Endothelial cell of umbilical vein (primary cell): Measurements from ENCODE around the gene SSBP3.

Experiments
- CTCF ChIP-seq, 2 donors: IDR thresholded peaks; 1 replicate in 1 of 2; 2 replicates in 1 of 2; pipeline ENCODE4 v1.5.1; 2011; ENCODE audit warnings: low read length in 2 of 2, mild to moderate bottlenecking in 2 of 2, moderate library complexity in 2 of 2, control low read depth in 1 of 2, inconsistent platforms in 1 of 2, low read depth in 1 of 2; ENCODE audit not compliant: insufficient read depth in 1 of 2; ENCODE audit errors: extremely low read depth in 1 of 2
- EZH2 ChIP-seq: IDR thresholded peaks from 2 replicates; pipeline ENCODE4 v1.6.1; 2012; ENCODE audit warnings: borderline replicate concordance, low read depth, mild to moderate bottlenecking, moderate library complexity, low read length, inconsistent platforms; ENCODE audit not compliant: severe bottlenecking
- JUN ChIP-seq: IDR thresholded peaks from 2 replicates; pipeline ENCODE4 v1.6.1; 2011; ENCODE audit warnings: borderline replicate concordance, low read depth; ENCODE audit not compliant: insufficient read length, insufficient read depth
- MAX ChIP-seq: IDR thresholded peaks from 2 replicates; pipeline ENCODE4 v1.6.1; 2011; ENCODE audit not compliant: insufficient read depth, insufficient read length
- MYC ChIP-seq: IDR thresholded peaks from one replicate; pipeline ENCODE4 v1.6.1; 2011; ENCODE audit warnings: mild to moderate bottlenecking, low read depth, low read length
- POLR2A ChIP-seq: IDR thresholded peaks from 2 replicates; pipeline ENCODE4 v1.6.1; 2012; ENCODE audit warnings: low read depth, mild to moderate bottlenecking, control low read depth, low read length

GRCh38 chr1:54340434-54340833 is 65.8 kb downstream of the SSBP3 start:
- TF ChIP-seq MYC (no peak), CTCF (IDR thresholded peaks at IDR 0.05; ENCODE audit: extremely low read depth in 1 of 2, insufficient read depth in 1 of 2, low read depth in 1 of 2, low read length in 2 of 2) (no peak), JUN (no peak), MAX (no peak), EZH2 (no peak), POLR2A (no peak)
